HG03066 (cell line): Measurements from ENCODE around the gene AP5Z1.

Experiments used
- ATAC-seq: cut with Tn5 transposase; IDR thresholded peaks from one replicate; pipeline ENCODE4 v1.9.1; 2021; ENCODE audit warnings: low read depth; ENCODE audit not compliant: unreplicated experiment

The AP5Z1 gene

DNA sequence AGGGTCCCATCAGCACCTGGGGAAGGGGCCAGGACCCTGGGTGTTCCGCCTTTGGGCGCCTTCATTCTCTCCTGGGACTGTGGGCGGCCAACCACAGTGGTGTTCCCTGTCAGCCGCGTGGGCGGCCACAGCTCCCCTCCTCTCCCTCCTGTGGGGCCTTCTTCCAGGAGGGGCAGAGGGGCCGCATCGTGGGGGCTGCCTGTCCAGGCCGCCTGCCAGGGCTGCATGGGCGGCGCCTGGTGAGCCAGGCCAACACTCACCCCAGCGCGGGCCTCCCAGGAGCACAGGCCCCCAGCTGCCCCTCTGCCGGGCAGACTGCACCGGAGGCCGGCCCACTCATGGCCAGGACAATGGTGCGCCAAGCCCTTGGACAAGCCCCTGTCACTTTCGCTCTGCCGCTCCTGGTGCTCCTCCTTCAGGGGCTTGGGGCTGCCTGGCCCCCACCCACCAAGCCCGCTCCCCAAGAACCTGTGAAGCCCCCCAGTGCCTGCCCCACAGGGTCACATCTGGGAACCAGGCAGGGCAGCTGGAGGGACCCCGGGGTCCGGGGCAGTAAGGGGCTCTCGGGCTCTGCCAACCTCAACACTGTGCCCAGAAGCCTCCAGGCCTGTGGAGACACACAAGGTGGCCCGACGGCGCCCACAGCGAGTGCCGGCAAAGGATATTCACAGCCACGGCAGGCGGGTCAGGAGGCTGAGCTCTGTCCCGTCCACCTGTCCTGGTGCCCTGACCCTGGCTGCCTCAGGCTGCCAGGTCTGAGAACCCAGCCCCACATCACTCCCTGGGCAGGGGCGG, 42.8 kb downstream of the AP5Z1 start:
- no peak for ATAC-seq

DNA sequence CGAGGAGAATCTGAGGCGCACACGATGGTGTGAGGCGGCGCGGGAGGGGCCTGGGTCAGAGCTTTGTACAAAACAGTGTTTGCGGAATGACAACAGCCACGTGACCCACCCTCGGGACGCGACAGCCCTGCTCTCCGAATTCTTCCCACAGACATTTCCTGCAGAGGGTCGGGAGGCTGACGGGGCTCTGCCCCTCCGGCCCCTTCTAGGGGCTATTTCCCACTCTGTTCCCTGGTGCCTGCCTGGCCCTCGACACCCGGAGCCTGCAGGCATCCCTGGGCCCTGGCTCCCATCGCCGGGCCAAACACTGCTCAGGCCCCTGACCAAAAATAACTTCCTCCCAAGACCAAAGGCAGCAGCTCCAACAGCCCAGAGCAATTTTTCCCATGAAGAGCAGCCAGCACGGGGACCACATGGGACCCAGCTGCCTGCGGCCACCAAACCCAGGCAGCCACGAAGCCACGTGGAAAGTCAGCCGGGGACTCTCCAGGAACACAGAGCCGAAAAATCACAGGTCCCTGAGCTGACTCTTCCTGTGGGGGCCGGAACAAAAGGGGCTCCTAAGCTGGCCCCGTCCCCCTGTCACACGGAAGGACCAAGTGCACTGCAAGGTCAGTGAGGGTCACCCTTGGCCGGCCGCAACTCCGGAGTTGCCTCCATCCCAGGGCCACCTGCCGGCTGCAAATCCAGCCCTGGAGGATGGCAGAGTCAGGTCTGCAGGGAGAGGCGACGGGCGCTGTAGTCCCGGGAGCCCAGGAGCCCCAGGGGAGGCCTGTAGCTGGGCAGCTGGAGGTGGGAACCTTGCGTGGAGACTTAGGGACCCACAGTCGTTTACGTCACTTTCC, 44.4 kb downstream of the AP5Z1 start:
- ATAC-seq: no peak

DNA sequence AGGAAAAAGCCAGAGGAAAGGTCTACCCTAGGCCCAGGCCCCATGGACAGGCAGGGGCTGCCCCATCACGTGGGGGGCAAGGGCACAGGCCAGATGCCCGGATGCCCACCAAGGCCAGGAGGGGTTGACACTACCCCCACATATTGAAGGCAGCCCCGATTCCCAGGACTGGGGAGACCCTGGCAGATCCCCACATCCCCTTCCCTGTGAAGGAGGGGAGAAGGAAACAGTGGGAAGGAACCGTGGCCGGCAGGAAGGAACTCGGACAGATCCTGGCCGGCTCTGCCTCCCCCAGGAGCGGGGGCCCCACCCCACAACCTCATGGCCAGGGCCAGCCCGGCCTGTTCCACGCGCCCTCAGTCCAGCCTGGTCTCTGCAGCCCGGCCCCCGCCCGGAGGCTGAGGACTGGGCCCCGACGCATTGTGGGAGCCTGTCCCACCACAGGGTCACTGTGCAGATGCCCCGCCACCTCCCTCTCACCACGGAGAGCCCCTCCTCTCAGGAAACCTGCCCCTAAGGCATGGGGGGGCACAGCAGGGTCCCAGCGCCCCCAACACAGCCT, 45.1 kb downstream of the AP5Z1 start:
- no peak for ATAC-seq

DNA sequence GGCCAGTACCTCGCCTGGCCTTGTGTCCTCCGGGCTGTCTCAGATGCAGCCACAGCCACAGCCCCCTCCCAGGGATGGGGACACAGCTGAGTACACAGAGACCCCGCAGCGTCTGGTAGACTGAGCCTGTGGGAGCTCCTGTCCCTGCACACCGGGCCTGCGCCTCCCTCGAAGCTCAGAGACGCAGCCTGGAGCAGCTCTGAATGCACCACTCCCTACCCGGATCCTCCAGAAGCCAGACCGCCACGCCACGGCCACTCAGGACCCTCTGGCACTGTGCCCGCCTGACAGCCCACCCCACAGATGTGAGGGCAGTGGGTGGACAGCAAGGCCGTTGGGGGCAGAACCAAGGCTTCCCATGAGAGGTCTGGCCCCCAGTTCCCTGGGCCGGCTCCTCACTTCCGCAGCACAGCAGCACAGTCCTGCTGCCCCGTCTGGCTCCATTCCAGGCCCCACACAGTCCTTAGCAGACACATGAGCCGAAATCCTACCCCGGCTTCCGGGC, 45.6 kb downstream of the AP5Z1 start:
- no peak for ATAC-seq

DNA sequence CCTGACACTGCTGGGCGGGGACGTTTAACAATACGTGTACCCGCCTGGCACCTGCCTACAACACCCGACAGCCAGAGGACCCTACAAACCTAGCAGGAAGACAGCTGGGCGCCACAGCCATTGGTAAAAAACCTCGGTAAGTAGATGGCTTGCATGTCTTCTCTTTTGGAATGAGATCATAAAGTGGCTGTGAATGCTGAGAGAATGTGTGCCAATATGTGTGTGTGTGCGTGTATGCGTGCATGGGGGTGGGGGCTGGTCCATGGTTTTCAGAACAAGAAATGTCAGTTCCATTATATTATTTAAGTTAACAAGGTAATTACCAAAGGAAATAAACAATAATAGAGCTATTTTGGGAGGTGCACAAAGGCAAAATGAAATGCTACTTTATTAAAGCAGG, 47.3 kb downstream of the AP5Z1 start:
- no peak for ATAC-seq

DNA sequence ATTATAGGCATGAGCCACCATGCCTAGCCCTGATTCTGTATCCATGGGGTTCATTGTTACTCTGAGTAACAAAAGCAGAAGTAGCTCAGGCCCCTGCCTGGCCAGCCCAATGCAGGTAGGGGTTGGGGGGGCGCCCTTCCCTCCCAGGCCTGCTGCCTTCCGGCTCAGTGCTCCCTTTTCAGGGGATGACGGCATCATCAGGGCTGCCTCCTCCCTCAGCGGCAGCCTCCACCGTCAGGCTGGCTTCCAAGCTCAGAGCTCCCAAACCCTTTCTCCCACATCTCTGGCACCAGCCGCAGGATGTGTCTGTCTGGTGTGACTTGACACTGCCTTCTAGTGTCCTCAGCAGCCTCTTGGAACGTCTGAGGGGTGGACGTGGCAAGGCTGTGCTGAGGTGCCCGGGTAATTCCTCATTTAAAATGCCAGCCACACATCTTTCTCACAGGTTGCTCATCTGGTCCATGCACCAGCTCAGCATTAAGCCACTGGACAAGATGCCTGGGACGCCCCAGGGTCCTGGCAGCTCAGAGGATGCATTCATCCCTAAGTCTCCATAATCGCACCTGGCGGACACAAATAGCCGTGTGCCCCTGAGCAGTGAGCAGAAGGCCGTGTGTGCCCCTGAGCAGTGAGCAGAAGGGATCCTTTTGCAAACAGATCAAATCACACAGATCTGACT, 48.2 kb downstream of the AP5Z1 start:
- ATAC-seq: no peak

DNA sequence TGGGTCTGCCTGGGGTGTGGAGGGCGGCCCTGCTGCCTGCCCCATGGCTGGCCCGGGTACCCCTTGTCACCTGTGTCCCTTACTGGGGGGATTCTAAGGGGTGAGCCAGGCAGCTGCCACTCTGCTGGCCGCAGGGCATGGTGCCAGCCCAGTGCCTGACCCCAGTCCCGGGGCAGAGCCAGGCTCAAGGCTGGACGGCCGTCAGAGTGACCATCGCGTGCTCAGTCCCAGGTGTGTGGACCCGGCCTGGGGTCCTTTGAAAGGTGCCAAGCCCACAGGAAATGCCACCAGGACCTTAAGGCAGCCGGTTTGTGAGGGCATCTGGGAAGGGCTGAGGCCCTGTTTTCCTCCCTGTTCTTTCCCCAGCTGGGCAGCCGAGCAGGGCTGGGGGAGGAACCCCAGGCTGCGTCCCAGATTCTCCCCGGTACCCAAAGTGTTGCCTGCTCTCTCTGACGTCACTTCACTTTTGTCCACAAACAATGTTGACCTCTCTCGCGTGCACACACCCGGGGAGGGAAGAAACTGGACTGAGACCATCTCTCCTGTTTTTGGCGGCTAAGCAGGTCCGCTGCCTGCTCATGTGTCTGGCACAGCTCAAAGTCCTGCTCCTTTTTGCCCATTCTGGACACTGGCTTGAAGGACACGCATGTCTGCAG, 48.8 kb downstream of the AP5Z1 start:
- ATAC-seq: no peak

DNA sequence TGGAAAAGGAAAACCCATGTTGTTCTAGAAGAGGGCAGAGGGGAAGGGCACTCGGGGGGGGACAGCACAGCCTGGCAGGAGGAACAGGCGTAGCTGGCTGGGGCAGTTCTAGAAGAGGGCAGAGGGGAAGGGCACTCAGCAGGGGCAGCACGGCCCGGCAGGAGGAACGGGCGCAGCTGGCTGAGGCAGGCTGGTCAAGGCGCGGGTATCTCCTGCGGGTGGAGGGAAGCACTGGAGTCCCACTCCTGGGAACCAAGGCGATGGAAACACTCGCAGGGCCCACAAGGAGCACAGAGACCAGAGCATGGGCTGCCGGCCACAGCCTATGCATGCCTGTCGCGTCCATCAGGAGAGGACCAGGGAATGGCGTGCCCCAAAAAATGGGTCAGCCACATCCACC, 49.7 kb downstream of the AP5Z1 start:
- ATAC-seq: no peak

DNA sequence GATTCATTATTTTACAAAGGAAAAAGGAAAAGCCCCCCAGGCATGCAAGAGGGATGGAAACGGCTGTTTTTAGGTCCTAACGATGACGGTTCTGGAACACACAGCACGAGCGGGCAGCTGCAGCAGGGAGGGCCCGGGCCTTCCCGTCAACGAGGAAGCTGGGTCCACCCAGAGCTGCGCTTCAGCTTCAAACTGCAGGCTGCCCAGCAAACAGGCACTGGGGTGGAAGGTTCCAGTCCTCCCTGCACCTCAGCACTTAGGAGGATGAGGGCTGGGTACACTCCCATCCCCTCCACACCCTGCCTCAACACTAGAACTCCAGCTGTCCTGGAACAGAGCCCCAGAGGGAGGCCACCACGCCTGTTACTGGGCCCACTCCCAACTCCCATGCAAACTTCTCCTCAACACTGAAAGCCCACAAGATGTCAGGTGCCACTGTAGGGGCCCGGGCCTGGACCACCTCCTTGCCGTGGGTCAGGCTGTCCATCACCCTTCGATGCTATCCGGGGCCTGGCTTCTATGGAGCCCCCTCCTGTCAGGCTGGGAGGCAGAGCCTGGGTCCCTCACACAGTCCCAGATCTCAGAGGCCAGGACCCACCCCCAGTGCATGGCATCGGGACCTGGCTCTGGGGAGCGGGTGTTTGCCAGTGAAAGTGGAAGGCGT, 53.4 kb downstream of the AP5Z1 start:
- no peak for ATAC-seq

DNA sequence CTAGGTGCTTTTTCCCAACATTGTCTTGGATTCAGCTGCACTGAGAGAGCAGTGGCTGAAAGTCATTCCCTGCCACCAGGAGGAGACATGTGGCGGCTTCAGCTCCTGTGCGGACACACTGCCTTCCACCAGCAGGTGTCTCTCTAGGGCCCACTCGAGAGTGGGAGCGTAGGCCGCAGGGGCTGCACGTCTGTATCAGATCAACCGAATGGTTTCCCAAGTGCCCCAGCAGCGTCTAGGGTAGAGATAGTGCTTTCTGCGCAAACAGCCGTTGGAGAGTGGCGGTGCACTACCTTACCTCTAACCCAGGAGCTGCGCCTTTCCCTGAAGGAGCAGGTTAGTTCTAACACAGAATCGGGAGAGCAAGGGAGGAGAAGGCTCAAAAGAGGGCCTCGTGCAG, 54.8 kb downstream of the AP5Z1 start:
- ATAC-seq: no peak

DNA sequence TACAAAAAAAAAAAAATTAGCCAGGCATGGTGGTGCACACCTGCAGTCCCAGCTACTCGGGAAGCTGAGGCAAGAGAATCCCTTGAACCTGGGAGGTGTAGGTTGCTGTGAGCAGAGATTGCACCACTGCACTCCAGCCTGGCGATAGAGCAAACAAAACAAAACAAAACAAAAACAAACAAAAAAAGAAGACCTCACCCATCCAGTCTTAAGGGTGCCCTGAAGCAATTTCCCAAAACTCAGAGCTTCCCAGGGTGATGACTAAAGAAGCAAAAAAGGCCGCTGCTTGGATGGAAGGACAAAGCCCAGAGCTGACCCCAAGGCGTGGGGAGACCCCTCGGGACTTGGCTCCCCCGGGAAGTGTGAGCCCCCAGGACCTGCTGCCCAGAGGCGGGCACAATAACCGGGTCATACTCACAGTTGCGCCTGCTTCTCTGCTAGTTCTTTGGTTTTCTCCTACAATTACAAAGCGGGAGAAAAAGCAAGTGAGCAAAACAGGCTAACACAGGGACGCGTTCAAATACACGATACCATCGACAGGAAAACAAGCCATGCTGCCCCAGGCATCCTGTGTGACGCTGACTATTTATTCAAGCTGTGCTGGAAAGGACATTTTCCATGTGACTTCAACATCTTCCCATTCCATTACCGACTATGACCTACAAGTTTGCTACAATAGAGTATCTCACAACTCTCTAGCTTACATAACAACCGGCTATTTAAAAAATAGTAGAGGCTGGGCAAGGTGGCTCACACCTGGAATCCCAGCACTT, 56.5 kb downstream of the AP5Z1 start:
- no peak for ATAC-seq

DNA sequence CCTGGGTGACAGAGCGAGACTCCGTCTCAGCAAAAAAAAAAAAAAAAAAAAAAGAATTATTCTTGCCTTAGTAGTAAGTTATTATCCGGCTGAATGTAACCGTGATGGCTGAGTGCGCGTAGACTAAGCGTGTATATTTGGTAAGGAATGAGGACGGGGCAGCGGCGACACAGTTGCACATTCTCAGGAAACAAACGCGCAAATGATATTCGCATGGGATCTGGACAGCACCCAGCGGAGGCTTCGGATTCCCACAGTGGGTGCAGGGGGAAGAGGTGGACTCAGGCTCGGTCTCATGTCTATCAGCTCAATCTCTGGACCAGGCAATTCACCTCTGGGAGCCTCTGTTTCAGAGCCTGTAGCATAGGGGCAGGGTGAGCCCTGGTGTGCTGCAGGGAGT, 57.3 kb downstream of the AP5Z1 start:
- ATAC-seq: no peak

DNA sequence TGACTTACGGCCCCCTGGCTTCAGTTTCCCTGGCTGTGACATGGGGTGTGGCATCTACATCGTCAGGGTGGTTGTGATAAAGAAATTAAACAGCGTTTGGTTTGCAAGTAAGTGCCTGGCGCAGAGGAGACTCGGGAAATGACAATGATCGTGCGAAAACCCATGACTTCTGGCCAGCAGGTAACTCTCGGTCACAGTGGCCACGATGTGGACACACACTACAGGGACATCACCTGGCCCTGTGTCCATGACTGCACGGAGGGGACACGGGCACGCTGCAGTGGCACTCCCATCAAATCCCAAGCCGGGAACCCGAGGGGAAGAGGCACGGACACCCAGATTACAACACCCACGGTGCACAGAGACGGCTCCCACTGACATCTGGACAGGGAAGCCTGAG, 57.8 kb downstream of the AP5Z1 start:
- no peak for ATAC-seq

DNA sequence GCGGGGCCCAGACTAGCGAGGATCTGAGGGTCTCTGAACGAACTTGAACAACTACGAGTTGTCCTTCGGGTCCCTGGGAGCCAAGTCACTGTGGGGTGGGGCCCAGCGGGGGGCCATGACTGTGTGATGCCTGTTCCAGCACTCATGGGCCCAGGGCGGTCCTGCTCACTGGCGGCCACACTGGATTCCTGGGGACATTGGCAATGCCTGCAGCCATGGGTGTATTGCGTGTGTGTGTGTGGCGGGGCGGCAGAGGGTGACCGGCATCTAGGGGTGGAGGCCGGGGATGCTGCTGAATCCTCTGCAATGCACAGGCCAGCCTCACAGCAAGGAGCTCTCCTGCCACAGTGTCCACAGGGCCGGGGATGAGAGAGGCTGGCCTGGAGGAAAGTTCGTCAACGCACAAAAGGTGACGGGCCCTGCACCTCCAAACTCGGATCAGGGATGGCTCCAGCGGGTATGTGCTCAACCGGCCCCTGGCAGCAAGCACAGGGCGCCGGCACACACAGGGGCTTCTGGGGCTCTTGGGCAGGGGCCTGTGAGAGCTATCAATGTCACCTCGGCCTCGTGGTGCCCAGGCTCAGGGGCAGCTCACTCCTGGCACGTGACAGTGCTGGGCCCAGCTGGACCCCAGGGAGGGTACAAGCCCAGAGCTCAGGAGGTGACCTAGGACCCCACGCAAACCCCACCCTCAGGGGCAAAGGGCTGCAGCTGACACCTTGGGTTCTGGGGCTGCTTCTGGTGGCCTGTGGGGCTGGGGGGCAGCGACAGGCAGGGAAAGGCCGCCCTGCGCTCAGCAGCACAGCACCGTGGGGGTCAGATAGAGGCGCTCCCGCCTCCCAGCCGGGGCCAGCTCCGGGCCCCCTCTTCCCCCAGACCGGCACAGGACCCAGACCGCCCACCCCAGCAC, 58.5 kb downstream of the AP5Z1 start:
- ATAC-seq: no peak

DNA sequence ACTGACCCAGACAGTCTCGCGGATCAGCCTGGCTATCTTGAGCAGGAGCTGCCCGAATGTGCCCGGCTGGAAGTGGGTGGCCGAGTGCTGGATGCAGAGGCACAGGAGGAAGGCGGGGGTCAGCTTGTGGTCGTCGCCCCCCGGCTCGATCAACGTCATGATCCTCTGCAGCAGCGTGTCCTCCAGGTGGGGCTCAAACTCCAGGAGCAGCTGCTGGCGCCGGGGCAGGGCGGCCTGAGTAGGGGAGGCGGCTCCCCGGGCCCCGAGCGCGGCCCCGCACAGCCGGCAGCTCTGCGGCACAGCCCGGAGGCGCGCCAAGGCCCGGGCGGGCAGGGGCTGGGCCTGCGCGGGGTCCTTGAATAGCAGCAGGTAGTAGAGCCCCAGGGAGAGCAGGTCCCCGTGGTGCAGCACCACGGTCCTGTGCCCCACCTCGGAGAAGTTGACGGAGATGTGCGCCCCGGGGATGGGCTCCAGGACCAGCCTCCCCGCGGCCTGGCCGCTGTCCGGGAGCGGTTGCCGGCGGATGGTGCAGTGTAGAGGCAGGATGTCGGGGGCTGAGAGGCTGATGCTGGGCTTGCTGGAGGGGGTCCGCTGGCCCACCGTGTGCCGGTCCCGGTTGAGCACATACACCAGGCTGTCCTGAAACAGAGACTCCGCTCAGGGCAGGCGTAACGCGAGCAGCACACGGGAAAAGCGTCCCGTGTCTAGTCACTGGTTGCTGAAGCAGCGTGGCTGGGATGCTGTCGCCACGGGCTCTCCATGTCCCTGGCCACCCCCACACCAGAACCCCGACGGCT, 59.4 kb downstream of the AP5Z1 start:
- no peak for ATAC-seq

DNA sequence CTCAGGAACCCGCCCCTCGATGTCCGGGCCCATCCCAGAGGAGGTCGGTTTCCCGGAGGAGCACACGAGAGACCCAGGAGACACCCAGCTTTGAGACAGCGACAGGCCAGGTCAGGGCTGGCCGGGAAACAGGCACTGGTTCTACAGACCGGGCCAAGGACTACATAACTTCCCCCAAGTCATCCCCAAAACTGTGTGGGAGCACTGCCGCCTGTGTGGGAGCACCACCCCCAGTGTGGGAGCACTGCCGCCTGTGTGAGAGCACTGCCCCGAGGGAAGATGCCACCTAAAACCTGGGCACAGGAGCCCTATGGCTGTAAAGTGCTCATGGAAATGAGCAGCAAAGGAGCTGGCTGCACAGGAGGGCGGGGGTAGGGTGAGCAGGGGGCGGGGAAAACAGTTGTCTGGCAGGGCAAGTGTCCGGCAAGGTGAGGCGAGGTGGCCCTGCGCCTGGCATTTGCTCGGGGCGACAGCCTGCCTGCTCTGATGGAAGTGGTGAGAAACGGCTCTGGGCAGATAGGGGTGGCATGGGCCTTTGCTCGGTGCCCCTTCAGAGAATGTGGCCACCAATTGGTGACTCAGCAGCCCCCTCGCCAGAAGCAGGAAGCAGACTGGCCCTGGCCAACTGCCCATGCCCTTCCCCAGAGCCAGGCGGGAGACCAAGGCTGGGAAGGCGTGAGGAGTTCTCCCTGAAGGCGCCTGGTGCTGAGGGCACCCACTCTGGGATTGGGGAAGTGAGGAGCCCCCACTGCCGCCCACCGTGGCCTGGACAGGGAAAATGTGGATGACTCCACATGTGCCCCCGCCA, 60.2 kb downstream of the AP5Z1 start:
- no peak for ATAC-seq
